HG03097 (cell line): ENCODE measurements around the gene TMEM178A.

Experiments used
- ATAC-seq: cut with Tn5 transposase; IDR thresholded peaks from one replicate; pipeline ENCODE4 v1.9.1; 2021; ENCODE audit not compliant: unreplicated experiment, low FRiP score

Gene TMEM178A

GRCh38 chr2:39735648-39736047, 69.9 kb downstream of the TMEM178A start:
- no peak for ATAC-seq

- no peak for ATAC-seq
Observed at GRCh38 chr2:39736640-39737039, 70.9 kb downstream of the TMEM178A start.

GRCh38 chr2:39737661-39738060, 71.9 kb downstream of the TMEM178A start:
- no peak for ATAC-seq

- ATAC-seq: no peak
Observed at GRCh38 chr2:39738936-39739335, 73.2 kb downstream of the TMEM178A start.

- ATAC-seq: no peak
Observed at GRCh38 chr2:39739386-39739785, 73.7 kb downstream of the TMEM178A start.

GRCh38 chr2:39741871-39742270, 76.2 kb downstream of the TMEM178A start:
- ATAC-seq: no peak

- no peak for ATAC-seq
Observed at GRCh38 chr2:39743269-39743776, 77.6 kb downstream of the TMEM178A start.

- ATAC-seq: no peak
Observed at GRCh38 chr2:39755466-39755865, 89.7 kb downstream of the TMEM178A start.

GRCh38 chr2:39757156-39757555, 91.4 kb downstream of the TMEM178A start:
- no peak for ATAC-seq

- no peak for ATAC-seq
Observed at GRCh38 chr2:39762448-39762847, 96.7 kb downstream of the TMEM178A start.
